Hepatocyte (in vitro differentiated cells): ENCODE measurements around the gene TENM4. TPM values are rescaled to one million over a fixed set of nuclear protein-coding genes. Genes with fewer than 3 reads are reported as not detected.
A peak's percentile ranks its signal among the peaks of the same experiment; 100 is the strongest.

Source experiments
- DNase-seq: peaks from one replicate; pipeline ENCODE4 v3.0.0-alpha.2; 2016; ENCODE audit warnings: low spot score
- H2AFZ ChIP-seq: fragments of 200-600 bp; sonication (generic); 2 replicates; pipeline ENCODE4 v1.6.0; 2016; ENCODE audit warnings: antibody characterized with exemption, mild to moderate bottlenecking
- H3K27ac ChIP-seq: fragments of 200-600 bp; sonication (generic); 2 replicates; pipeline ENCODE4 v1.5.1; 2016; ENCODE audit warnings: mild to moderate bottlenecking
- H3K27me3 ChIP-seq: fragments of 200-600 bp; sonication (generic); 2 replicates; pipeline ENCODE4 v1.6.1; 2016
- H3K36me3 ChIP-seq: fragments of 200-600 bp; sonication (generic); replicated peaks from 2 replicates; pipeline ENCODE4 v1.5.1; 2016; ENCODE audit warnings: low read depth; ENCODE audit not compliant: insufficient read depth
- H3K4me1 ChIP-seq: fragments of 200-600 bp; sonication (generic); 2 replicates; pipeline ENCODE4 v1.5.1; 2016; ENCODE audit warnings: mild to moderate bottlenecking, moderate library complexity; ENCODE audit not compliant: insufficient read depth
- H3K4me2 ChIP-seq: fragments of 200-600 bp; sonication (generic); 2 replicates; pipeline ENCODE4 v1.6.0; 2016
- H3K4me3 ChIP-seq: fragments of 200-600 bp; sonication (generic); 2 replicates; pipeline ENCODE4 v1.5.1; 2016; ENCODE audit warnings: mild to moderate bottlenecking
- H3K79me2 ChIP-seq: fragments of 200-600 bp; sonication (generic); 2 replicates; pipeline ENCODE4 v1.6.0; 2017; ENCODE audit warnings: mild to moderate bottlenecking
- H3K9me2 ChIP-seq: fragments of 200-600 bp; sonication (generic); replicated peaks from 2 replicates; pipeline ENCODE4 v1.6.0; 2017; ENCODE audit warnings: mild to moderate bottlenecking; ENCODE audit not compliant: insufficient read depth
- H3K9me3 ChIP-seq: fragments of 200-600 bp; sonication (generic); 2 replicates; pipeline ENCODE4 v1.5.1; 2016; ENCODE audit warnings: low read depth, mild to moderate bottlenecking
- H4K20me1 ChIP-seq: fragments of 200-600 bp; sonication (generic); 2 replicates; pipeline ENCODE4 v1.6.0; 2016; ENCODE audit warnings: mild to moderate bottlenecking; ENCODE audit not compliant: insufficient read depth, poor library complexity, severe bottlenecking
- CTCF ChIP-seq: fragments of 200-600 bp; sonication (generic); IDR thresholded peaks from 2 replicates; pipeline ENCODE4 v1.5.1; 2016; ENCODE audit warnings: antibody characterized with exemption, mild to moderate bottlenecking; ENCODE audit not compliant: poor library complexity
- EZH2 ChIP-seq: fragments of 200-600 bp; sonication (generic); IDR thresholded peaks from 2 replicates; pipeline ENCODE4 v1.6.1; 2016; ENCODE audit warnings: antibody characterized with exemption, mild to moderate bottlenecking, borderline replicate concordance
- EZH2phosphoT487 ChIP-seq: fragments of 200-600 bp; sonication (generic); IDR thresholded peaks from one replicate; pipeline ENCODE4 v1.6.1; 2018; ENCODE audit warnings: antibody characterized with exemption, mild to moderate bottlenecking, low read depth, moderate library complexity; ENCODE audit not compliant: unreplicated experiment, severe bottlenecking
- WGBS: methylation state at CpG from one replicate; pipeline ENCODE4 v1.1.6; 2016; ENCODE audit warnings: low lambda C conversion rate; ENCODE audit errors: missing lambda C conversion rate; 5-methylcytosine and 5-hydroxymethylcytosine counted together
- polyA plus RNA-seq: library from polyadenylated mRNA; unstranded; fragments of >200 nt; fragmentation: Nextera tagmentation; extraction: Ambion mirVana; gene quantifications from 2 replicates; pipeline ENCODE4 v1.2.1, GENCODE V29; 2016
- total RNA-seq: library from RNA; depleted of rRNA; stranded (reverse); fragments of >200 nt; gene quantifications from 2 replicates; pipeline ENCODE4 v1.2.3, GENCODE V29; 2014

The TENM4 gene
- total and polyA plus RNA-seq, 2 experiments from 2014 or later: 18.4 to 18.7 TPM

- WGBS: 92% methylated on average over 4 of the region's 4 CpGs
- H3K79me2 ChIP-seq: no peaks in the 10 kb centered on the region
These were observed 181.0 kb downstream of the TENM4 start for GRCh38 chr11:79259800-79260199.

GRCh38 chr11:79258576-79258975 lies 182.3 kb downstream of the TENM4 start:
- TF ChIP-seq CTCF (no peak), EZH2phosphoT487 (no peak), EZH2 (no peak)
- Histone ChIP-seq H3K79me2 (no peaks in the 10 kb centered on the region), H3K36me3 (no peaks in the 10 kb centered on the region), H3K4me2 (no peak overlapping the region), H3K9me2 (no peaks in the 10 kb centered on the region), H3K4me1 (no peaks in the 10 kb centered on the region), H3K4me3 (no peak overlapping the region), H3K27ac (no peak overlapping the region), H3K27me3 (no peaks in the 10 kb centered on the region), H2AFZ (no peak overlapping the region), H4K20me1 (no peaks in the 10 kb centered on the region), H3K9me3 (no peaks in the 10 kb centered on the region)
- WGBS: 66% methylated on average over 4 of the region's 4 CpGs
- DNase-seq: no peak

More at GRCh38 chr11:79259800-79260199, 181.0 kb downstream of the TENM4 start:
- no peak overlapping the region for H3K4me3 ChIP-seq
- no peak overlapping the region for H3K4me2 ChIP-seq
- no peak overlapping the region for H2AFZ ChIP-seq
- no peaks in the 10 kb centered on the region for H3K4me1 ChIP-seq
- H4K20me1 ChIP-seq: no peaks in the 10 kb centered on the region
- no peak overlapping the region for H3K27ac ChIP-seq
- DNase-seq: no peak
- no peaks in the 10 kb centered on the region for H3K27me3 ChIP-seq
- no peaks in the 10 kb centered on the region for H3K36me3 ChIP-seq
- H3K9me3 ChIP-seq: no peaks in the 10 kb centered on the region
- TF ChIP-seq EZH2phosphoT487 (no peak), EZH2 (no peak), CTCF (peak; percentile 24)
- H3K9me2 ChIP-seq: no peaks in the 10 kb centered on the region

- Histone ChIP-seq H3K4me2 (no peak overlapping the region), H3K36me3 (no peaks in the 10 kb centered on the region), H3K27me3 (no peaks in the 10 kb centered on the region), H4K20me1 (no peaks in the 10 kb centered on the region), H3K4me3 (no peak overlapping the region), H3K27ac (no peak overlapping the region), H3K9me3 (no peaks in the 10 kb centered on the region), H3K79me2 (no peaks in the 10 kb centered on the region), H2AFZ (no peak overlapping the region), H3K4me1 (no peaks in the 10 kb centered on the region), H3K9me2 (no peaks in the 10 kb centered on the region)
- TF ChIP-seq CTCF (no peak), EZH2 (no peak), EZH2phosphoT487 (no peak)
- WGBS: 86% methylated on average over 3 of the region's 3 CpGs
- DNase-seq: no peak
These were observed 184.9 kb downstream of the TENM4 start for GRCh38 chr11:79255965-79256364.

GRCh38 chr11:79253280-79253679 lies 187.6 kb downstream of the TENM4 start:
- Histone ChIP-seq H3K4me1 (no peaks in the 10 kb centered on the region), H3K36me3 (no peaks in the 10 kb centered on the region), H3K27me3 (no peaks in the 10 kb centered on the region), H3K4me3 (no peak overlapping the region), H3K27ac (no peak overlapping the region), H4K20me1 (no peaks in the 10 kb centered on the region), H3K79me2 (no peaks in the 10 kb centered on the region), H3K4me2 (no peak overlapping the region), H3K9me3 (no peaks in the 10 kb centered on the region), H3K9me2 (no peaks in the 10 kb centered on the region), H2AFZ (no peak overlapping the region)
- no peak for DNase-seq
- 80% methylated on average over 8 of the region's 8 CpGs for WGBS
- TF ChIP-seq CTCF (no peak), EZH2phosphoT487 (no peak), EZH2 (no peak)
